Smooth muscle cell (in vitro differentiated cells): ENCODE results near the gene ITGA1. TPM values are rescaled to one million over a fixed set of nuclear protein-coding genes. Genes with fewer than 3 reads are reported as not detected.

Experiments used
- DNase-seq: peaks from one replicate; lab custom pipeline; 2025; ENCODE audit not compliant: unreplicated experiment; lab: John Stamatoyannopoulos, UW
- H2AFZ ChIP-seq: fragments of 200-600 bp; sonication (generic); 2 replicates; pipeline ENCODE4 v1.6.0; 2016; ENCODE audit warnings: antibody characterized with exemption, low read depth, mild to moderate bottlenecking
- H3F3A ChIP-seq: fragments of 200-600 bp; sonication (generic); 2 replicates; pipeline ENCODE4 v1.6.0; 2017; ENCODE audit warnings: antibody characterized with exemption, low read depth
- H3K27ac ChIP-seq: fragments of 200-600 bp; sonication (generic); 2 replicates; pipeline ENCODE4 v1.5.1; 2016; ENCODE audit warnings: low read depth, mild to moderate bottlenecking
- H3K27me3 ChIP-seq: fragments of 200-600 bp; sonication (generic); 2 replicates; pipeline ENCODE4 v1.6.1; 2016; ENCODE audit warnings: low read depth, mild to moderate bottlenecking
- H3K36me3 ChIP-seq: fragments of 200-600 bp; sonication (generic); 2 replicates; pipeline ENCODE4 v1.5.1; 2016; ENCODE audit warnings: low read depth
- H3K4me1 ChIP-seq: fragments of 200-600 bp; sonication (generic); 2 replicates; pipeline ENCODE4 v1.5.1; 2016; ENCODE audit warnings: low read depth
- H3K4me2 ChIP-seq: fragments of 200-600 bp; sonication (generic); 2 replicates; pipeline ENCODE4 v1.6.0; 2016; ENCODE audit warnings: mild to moderate bottlenecking
- H3K4me3 ChIP-seq: fragments of 200-600 bp; sonication (generic); 2 replicates; pipeline ENCODE4 v1.5.1; 2016; ENCODE audit warnings: mild to moderate bottlenecking
- H3K79me2 ChIP-seq: fragments of 200-600 bp; sonication (generic); 2 replicates; pipeline ENCODE4 v1.6.0; 2016; ENCODE audit warnings: low read depth, mild to moderate bottlenecking
- H3K9ac ChIP-seq: fragments of 200-600 bp; sonication (generic); 2 replicates; pipeline ENCODE4 v1.6.0; 2016; ENCODE audit warnings: low read depth
- H3K9me3 ChIP-seq: fragments of 200-600 bp; sonication (generic); replicated peaks from 2 replicates; pipeline ENCODE4 v1.5.1; 2016; ENCODE audit warnings: low read depth
- H4K20me1 ChIP-seq: fragments of 200-600 bp; sonication (generic); 2 replicates; pipeline ENCODE4 v1.6.0; 2016; ENCODE audit warnings: low read depth
- WGBS: methylation state at CpG from one replicate; pipeline ENCODE4 v1.1.7; 2016; ENCODE audit warnings: low lambda C conversion rate; 5-methylcytosine and 5-hydroxymethylcytosine counted together
- polyA plus RNA-seq: library from polyadenylated mRNA; unstranded; fragments of >200 nt; fragmentation: Nextera tagmentation; extraction: Ambion mirVana; gene quantifications from 2 replicates; pipeline ENCODE4 v1.2.1, GENCODE V29; 2016
- total RNA-seq: library from RNA; depleted of rRNA; stranded (reverse); fragments of >200 nt; gene quantifications from 2 replicates; pipeline ENCODE4 v1.2.3, GENCODE V29; 2014
- TF ChIP-seq, protein P1 (sequence below): fragments of 200-600 bp; sonication (generic); IDR thresholded peaks from 2 replicates; pipeline ENCODE4 v1.5.1; 2017; ENCODE audit warnings: borderline replicate concordance, mild to moderate bottlenecking, antibody characterized with exemption; ENCODE audit not compliant: insufficient read depth, poor library complexity, severe bottlenecking

The ITGA1 gene
- total and polyA plus RNA-seq, 2 experiments from 2014 or later: 85.2 to 250 TPM

DNA sequence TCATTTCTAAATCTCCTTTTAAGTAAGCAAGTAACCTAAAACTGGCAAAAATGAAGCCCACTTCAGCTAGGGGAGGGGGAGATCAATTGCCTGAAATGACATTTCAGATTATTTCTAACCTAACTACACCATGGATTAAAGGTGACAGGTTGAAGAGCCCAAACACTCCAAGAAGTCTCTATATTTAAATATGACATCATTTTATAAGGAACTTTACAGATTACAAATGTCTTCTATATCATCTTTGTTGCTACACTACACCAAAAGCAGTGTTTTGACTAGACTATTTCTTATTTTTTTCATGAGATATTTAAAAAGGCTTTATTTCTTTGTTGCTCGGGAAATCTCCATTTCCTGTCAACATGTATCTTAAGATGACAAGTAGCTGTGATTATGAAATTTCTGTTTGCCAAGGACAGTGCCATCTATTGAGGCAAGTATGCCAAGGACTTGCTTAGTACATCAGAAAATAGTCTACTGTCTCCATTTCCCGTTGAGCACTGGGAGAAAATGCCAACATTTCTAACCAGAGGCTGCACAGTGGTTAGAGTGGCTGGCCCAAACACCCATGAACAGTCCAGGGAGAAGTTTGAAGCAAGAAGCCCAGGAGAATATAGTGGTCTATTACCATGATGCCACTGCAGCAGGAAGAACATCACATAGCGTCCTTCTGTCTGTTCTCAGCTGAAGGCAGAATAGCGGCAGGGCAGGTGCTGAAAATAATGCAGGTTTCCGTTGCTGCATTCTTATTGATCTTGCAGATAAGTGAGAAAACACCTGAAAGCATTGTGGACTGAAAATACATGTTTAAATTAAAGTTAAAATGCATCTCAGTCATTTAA is 108.1 kb downstream of the ITGA1 start:
- Histone ChIP-seq H3K4me2 (peak overlapping the region; percentile 28), H3K9ac (no peak overlapping the region), H3K36me3 (peaks cover 12% of the 10 kb centered on the region), H3K4me1 (peaks cover 12% of the 10 kb centered on the region), H3K27ac (peak overlapping the region; percentile 65), H3F3A (peaks cover 13% of the 10 kb centered on the region), H3K4me3 (no peak overlapping the region), H3K9me3 (no peaks in the 10 kb centered on the region), H3K79me2 (no peaks in the 10 kb centered on the region), H4K20me1 (no peaks in the 10 kb centered on the region), H3K27me3 (no peaks in the 10 kb centered on the region), H2AFZ (no peak overlapping the region)
- WGBS: 85% methylated on average over 5 of the region's 5 CpGs
- TF ChIP-seq, protein P1, sequence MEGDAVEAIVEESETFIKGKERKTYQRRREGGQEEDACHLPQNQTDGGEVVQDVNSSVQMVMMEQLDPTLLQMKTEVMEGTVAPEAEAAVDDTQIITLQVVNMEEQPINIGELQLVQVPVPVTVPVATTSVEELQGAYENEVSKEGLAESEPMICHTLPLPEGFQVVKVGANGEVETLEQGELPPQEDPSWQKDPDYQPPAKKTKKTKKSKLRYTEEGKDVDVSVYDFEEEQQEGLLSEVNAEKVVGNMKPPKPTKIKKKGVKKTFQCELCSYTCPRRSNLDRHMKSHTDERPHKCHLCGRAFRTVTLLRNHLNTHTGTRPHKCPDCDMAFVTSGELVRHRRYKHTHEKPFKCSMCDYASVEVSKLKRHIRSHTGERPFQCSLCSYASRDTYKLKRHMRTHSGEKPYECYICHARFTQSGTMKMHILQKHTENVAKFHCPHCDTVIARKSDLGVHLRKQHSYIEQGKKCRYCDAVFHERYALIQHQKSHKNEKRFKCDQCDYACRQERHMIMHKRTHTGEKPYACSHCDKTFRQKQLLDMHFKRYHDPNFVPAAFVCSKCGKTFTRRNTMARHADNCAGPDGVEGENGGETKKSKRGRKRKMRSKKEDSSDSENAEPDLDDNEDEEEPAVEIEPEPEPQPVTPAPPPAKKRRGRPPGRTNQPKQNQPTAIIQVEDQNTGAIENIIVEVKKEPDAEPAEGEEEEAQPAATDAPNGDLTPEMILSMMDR: no peak
- DNase-seq: no peak

DNA sequence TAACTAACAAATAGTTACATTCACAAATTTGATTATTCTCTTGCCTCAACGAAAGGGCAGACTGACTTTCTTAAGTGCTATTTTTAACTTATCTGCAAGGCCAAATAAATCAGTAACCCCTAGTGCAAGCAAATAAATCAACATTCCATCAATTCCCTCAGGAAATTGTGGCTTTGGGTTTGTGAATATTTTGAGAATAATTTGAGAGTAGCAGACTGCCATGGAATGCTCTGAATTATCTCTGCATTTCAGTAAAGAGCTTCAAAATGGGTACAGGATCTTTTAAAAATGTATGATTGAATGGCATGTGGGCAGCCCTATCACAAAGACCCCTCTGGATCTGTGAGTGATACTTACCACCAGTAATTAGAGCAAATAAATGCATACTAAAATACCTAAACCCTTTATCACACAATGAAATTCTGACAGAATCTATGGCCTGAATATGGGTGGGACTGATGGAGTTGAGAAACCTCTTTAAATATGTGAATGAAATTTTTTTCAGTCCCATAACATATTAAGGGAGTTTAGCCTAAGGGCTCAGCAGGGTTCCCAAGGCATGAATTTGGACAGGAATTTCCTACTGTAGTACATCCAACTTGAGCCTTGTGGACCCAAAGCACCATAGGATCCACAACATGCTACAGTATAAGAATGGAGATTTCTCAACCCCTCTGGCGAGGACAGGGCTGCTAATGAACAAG is 109.0 kb downstream of the ITGA1 start:
- Histone ChIP-seq H3K36me3 (peaks cover 19% of the 10 kb centered on the region), H3K4me3 (no peak overlapping the region), H3F3A (peaks cover 13% of the 10 kb centered on the region), H3K9ac (no peak overlapping the region), H3K27ac (peak overlapping the region; percentile 65), H2AFZ (no peak overlapping the region), H3K9me3 (no peaks in the 10 kb centered on the region), H3K27me3 (no peaks in the 10 kb centered on the region), H3K79me2 (no peaks in the 10 kb centered on the region), H4K20me1 (no peaks in the 10 kb centered on the region), H3K4me2 (peak overlapping the region; percentile 28), H3K4me1 (peaks cover 12% of the 10 kb centered on the region)
- WGBS: 63% methylated on average over 2 of the region's 2 CpGs
- TF ChIP-seq, protein P1: no peak
- DNase-seq: no peak

DNA sequence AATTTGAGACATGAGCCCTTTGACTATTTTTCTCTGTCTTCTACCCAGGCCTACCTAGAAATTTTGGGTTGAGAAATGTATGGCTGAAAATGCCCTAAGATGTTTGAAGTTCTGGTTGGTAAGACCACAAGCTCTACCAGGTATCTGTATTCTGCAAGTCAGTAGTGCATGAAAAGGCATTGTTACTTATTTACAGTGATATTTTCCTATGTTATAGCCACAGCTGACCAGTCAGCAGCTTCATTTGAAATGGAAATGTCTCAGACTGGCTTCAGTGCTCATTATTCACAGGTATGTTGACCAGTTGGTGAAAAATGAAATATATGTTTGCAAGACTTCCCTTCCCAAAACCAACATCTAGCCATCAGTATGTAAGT is 109.5 kb downstream of the ITGA1 start:
- no peaks in the 10 kb centered on the region for H4K20me1 ChIP-seq
- TF ChIP-seq, protein P1: no peak
- H3K4me1 ChIP-seq: peaks cover 12% of the 10 kb centered on the region
- H3K9ac ChIP-seq: no peak overlapping the region
- no peak overlapping the region for H2AFZ ChIP-seq
- no peaks in the 10 kb centered on the region for H3K79me2 ChIP-seq
- DNase-seq: no peak
- peaks cover 13% of the 10 kb centered on the region for H3F3A ChIP-seq
- H3K4me3 ChIP-seq: no peak overlapping the region
- H3K27me3 ChIP-seq: no peaks in the 10 kb centered on the region
- peaks cover 19% of the 10 kb centered on the region for H3K36me3 ChIP-seq
- no peaks in the 10 kb centered on the region for H3K9me3 ChIP-seq
- no peak overlapping the region for H3K27ac ChIP-seq
- H3K4me2 ChIP-seq: no peak overlapping the region
